Measurements from ENCODE around the gene RSU1.

The RSU1 gene

GRCh38 chr10:16611037-16611436, 206.2 kb downstream of the RSU1 start:
- H3K36me3 ChIP-seq = no peaks in the 10 kb centered on the region
- no peak for DNase-seq
- intact Hi-C loops (cut with DNase I; ENCODE audit: low total_unique reads) = no loop called here
- H3K27me3 ChIP-seq = no peaks in the 10 kb centered on the region
- no peak overlapping the region for H3K4me3 ChIP-seq
- TF ChIP-seq CTCF (IDR thresholded peaks at IDR 0.05) = no peak
- H3K4me1 ChIP-seq = no peaks in the 10 kb centered on the region
- H3K9me3 ChIP-seq = no peaks in the 10 kb centered on the region
- no peak overlapping the region for H3K27ac ChIP-seq

- Histone ChIP-seq H3K9me3 (no peaks in the 10 kb centered on the region), H3K27me3 (no peaks in the 10 kb centered on the region), H3K4me1 (no peaks in the 10 kb centered on the region), H3K27ac (no peak overlapping the region), H3K4me3 (no peak overlapping the region), H3K36me3 (no peaks in the 10 kb centered on the region)
- no peak for DNase-seq
- intact Hi-C loops (cut with DNase I; ENCODE audit: low total_unique reads) = no loop called here
- no peak for TF ChIP-seq CTCF (IDR thresholded peaks at IDR 0.05)
Observed at GRCh38 chr10:16609211-16609610, 208.0 kb downstream of the RSU1 start.

GRCh38 chr10:16606923-16607322, 210.3 kb downstream of the RSU1 start:
- H3K4me1 ChIP-seq = no peaks in the 10 kb centered on the region
- H3K9me3 ChIP-seq = no peaks in the 10 kb centered on the region
- no peak for TF ChIP-seq CTCF (IDR thresholded peaks at IDR 0.05)
- no peak overlapping the region for H3K4me3 ChIP-seq
- DNase-seq = no peak
- H3K27me3 ChIP-seq = no peaks in the 10 kb centered on the region
- intact Hi-C loops (cut with DNase I; ENCODE audit: low total_unique reads) = no loop called here
- no peaks in the 10 kb centered on the region for H3K36me3 ChIP-seq
- H3K27ac ChIP-seq = no peak overlapping the region

- no peak overlapping the region for H3K4me3 ChIP-seq
- DNase-seq = no peak
- H3K27me3 ChIP-seq = no peaks in the 10 kb centered on the region
- no peaks in the 10 kb centered on the region for H3K4me1 ChIP-seq
- H3K27ac ChIP-seq = no peak overlapping the region
- TF ChIP-seq CTCF (IDR thresholded peaks at IDR 0.05) = no peak
- no peaks in the 10 kb centered on the region for H3K36me3 ChIP-seq
- intact Hi-C loops (cut with DNase I; ENCODE audit: low total_unique reads) = no loop called here
- no peaks in the 10 kb centered on the region for H3K9me3 ChIP-seq
Observed at GRCh38 chr10:16606421-16606820, 210.8 kb downstream of the RSU1 start.

GRCh38 chr10:16603308-16603707, 213.9 kb downstream of the RSU1 start:
- Histone ChIP-seq H3K27ac (no peak overlapping the region), H3K9me3 (no peaks in the 10 kb centered on the region), H3K4me1 (no peaks in the 10 kb centered on the region), H3K27me3 (no peaks in the 10 kb centered on the region), H3K4me3 (no peak overlapping the region), H3K36me3 (no peaks in the 10 kb centered on the region)
- TF ChIP-seq CTCF (IDR thresholded peaks at IDR 0.05) = no peak
- no peak for DNase-seq
- intact Hi-C loops (cut with DNase I; ENCODE audit: low total_unique reads) = no loop called here

GRCh38 chr10:16602104-16602775, 215.0 kb downstream of the RSU1 start:
- Histone ChIP-seq H3K27me3 (no peaks in the 10 kb centered on the region), H3K4me1 (no peaks in the 10 kb centered on the region), H3K27ac (no peak overlapping the region), H3K4me3 (no peak overlapping the region), H3K36me3 (no peaks in the 10 kb centered on the region), H3K9me3 (no peaks in the 10 kb centered on the region)
- intact Hi-C loops (cut with DNase I; ENCODE audit: low total_unique reads) = no loop called here
- DNase-seq = no peak
- no peak for TF ChIP-seq CTCF (IDR thresholded peaks at IDR 0.05)

All from tibial artery (tissue), 4 donors.